SU-DHL-6 (cell line): ENCODE results near the gene ANKZF1.

Source experiments
- H2AFZ ChIP-seq: fragments of 200-600 bp; sonication (generic); 2 replicates; pipeline ENCODE4 v1.6.1; 2014; ENCODE audit warnings: low read depth, mild to moderate bottlenecking, moderate library complexity, mixed read lengths, antibody characterized with exemption, low read length; ENCODE audit not compliant: severe bottlenecking
- H3F3A ChIP-seq: fragments of 200-600 bp; shearing (Covaris generic); 2 replicates; pipeline ENCODE4 v1.6.0; 2016; ENCODE audit warnings: antibody characterized with exemption, mild to moderate bottlenecking; ENCODE audit not compliant: insufficient read depth
- H3K27ac ChIP-seq: fragments of 200-600 bp; sonication (generic); 2 replicates; pipeline ENCODE4 v1.5.1; 2016; ENCODE audit warnings: low read depth, mild to moderate bottlenecking, low read length, moderate library complexity, mixed read lengths
- H3K27me3 ChIP-seq: fragments of 200-600 bp; sonication (generic), shearing (Covaris generic); 2 replicates; pipeline ENCODE4 v1.6.0; 2014; ENCODE audit warnings: mild to moderate bottlenecking, low read length
- H3K36me3 ChIP-seq: fragments of 200-600 bp; sonication (generic); 2 replicates; pipeline ENCODE4 v1.6.1; 2014; ENCODE audit warnings: mild to moderate bottlenecking, low read length, mixed read lengths
- H3K4me2 ChIP-seq: fragments of 300-600, 200-600 bp; shearing (Covaris generic), sonication (generic); 2 replicates; pipeline ENCODE4 v1.6.0; 2014; ENCODE audit warnings: low read length, low read depth, mild to moderate bottlenecking; ENCODE audit not compliant: poor library complexity, severe bottlenecking
- H3K4me3 ChIP-seq: fragments of 200-600 bp; sonication (generic); 2 replicates; pipeline ENCODE4 v1.5.1; 2014; ENCODE audit warnings: antibody characterized with exemption, low read length, mild to moderate bottlenecking, mixed read lengths; ENCODE audit not compliant: insufficient read depth, poor library complexity, severe bottlenecking
- H3K79me2 ChIP-seq: fragments of 200-600 bp; sonication (generic); 2 replicates; pipeline ENCODE4 v1.6.1; 2014; ENCODE audit warnings: mild to moderate bottlenecking, low read length, moderate library complexity; ENCODE audit not compliant: insufficient read depth
- H3K9ac ChIP-seq: fragments of 200-600 bp; sonication (generic); 2 replicates; pipeline ENCODE4 v1.7.0; 2014; ENCODE audit warnings: mild to moderate bottlenecking, low read length
- H3K9me2 ChIP-seq: fragments of 200-600 bp; sonication (generic); replicated peaks from 2 replicates; pipeline ENCODE4 v1.6.1; 2014; ENCODE audit warnings: low read length; ENCODE audit not compliant: insufficient read depth
- H3K9me3 ChIP-seq: fragments of 200-600 bp; sonication (generic); 2 replicates; pipeline ENCODE4 v1.6.1; 2014; ENCODE audit warnings: low read length, mixed read lengths; ENCODE audit not compliant: insufficient read depth
- H4K20me1 ChIP-seq: fragments of 200-600 bp; sonication (generic); 2 replicates; pipeline ENCODE4 v1.6.1; 2014; ENCODE audit warnings: low read depth, mild to moderate bottlenecking, antibody characterized with exemption, low read length, moderate library complexity, mixed read lengths
- EZH2phosphoT487 ChIP-seq: fragments of 200-600 bp; sonication (generic), shearing (Covaris generic); conservative IDR thresholded peaks from 2 replicates; pipeline ENCODE4 v1.6.1; 2018; ENCODE audit warnings: mild to moderate bottlenecking, antibody characterized with exemption, low read length, moderate library complexity, mixed read lengths
- TF ChIP-seq, protein P1 (sequence below): fragments of 200-600 bp; sonication (generic); IDR thresholded peaks from one replicate; pipeline ENCODE4 v1.5.1; 2017; ENCODE audit warnings: antibody characterized with exemption, mild to moderate bottlenecking, low read length, moderate library complexity; ENCODE audit not compliant: insufficient read depth, poor library complexity, severe bottlenecking

Gene ANKZF1

GRCh38 chr2:219252084-219252483 is 22.5 kb downstream of the ANKZF1 start:
- peak overlapping the region; percentile 70 for H3K4me2 ChIP-seq
- H3F3A ChIP-seq: peaks cover 8% of the 10 kb centered on the region
- no peaks in the 10 kb centered on the region for H4K20me1 ChIP-seq
- peaks cover 20% of the 10 kb centered on the region; the same call in 1 of the 2 replicates for H3K79me2 ChIP-seq
- no peak for TF ChIP-seq EZH2phosphoT487
- TF ChIP-seq, protein P1, sequence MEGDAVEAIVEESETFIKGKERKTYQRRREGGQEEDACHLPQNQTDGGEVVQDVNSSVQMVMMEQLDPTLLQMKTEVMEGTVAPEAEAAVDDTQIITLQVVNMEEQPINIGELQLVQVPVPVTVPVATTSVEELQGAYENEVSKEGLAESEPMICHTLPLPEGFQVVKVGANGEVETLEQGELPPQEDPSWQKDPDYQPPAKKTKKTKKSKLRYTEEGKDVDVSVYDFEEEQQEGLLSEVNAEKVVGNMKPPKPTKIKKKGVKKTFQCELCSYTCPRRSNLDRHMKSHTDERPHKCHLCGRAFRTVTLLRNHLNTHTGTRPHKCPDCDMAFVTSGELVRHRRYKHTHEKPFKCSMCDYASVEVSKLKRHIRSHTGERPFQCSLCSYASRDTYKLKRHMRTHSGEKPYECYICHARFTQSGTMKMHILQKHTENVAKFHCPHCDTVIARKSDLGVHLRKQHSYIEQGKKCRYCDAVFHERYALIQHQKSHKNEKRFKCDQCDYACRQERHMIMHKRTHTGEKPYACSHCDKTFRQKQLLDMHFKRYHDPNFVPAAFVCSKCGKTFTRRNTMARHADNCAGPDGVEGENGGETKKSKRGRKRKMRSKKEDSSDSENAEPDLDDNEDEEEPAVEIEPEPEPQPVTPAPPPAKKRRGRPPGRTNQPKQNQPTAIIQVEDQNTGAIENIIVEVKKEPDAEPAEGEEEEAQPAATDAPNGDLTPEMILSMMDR: no peak
- H2AFZ ChIP-seq: no peak overlapping the region
- no peaks in the 10 kb centered on the region for H3K9me3 ChIP-seq
- H3K9me2 ChIP-seq: no peaks in the 10 kb centered on the region
- H3K36me3 ChIP-seq: no peaks in the 10 kb centered on the region
- no peaks in the 10 kb centered on the region for H3K27me3 ChIP-seq
- peak overlapping the region; percentile 63 for H3K4me3 ChIP-seq
- peak overlapping the region; percentile 72 for H3K9ac ChIP-seq
- H3K27ac ChIP-seq: peak overlapping the region; percentile 70; the same call in 1 of the 2 replicates

DNA sequence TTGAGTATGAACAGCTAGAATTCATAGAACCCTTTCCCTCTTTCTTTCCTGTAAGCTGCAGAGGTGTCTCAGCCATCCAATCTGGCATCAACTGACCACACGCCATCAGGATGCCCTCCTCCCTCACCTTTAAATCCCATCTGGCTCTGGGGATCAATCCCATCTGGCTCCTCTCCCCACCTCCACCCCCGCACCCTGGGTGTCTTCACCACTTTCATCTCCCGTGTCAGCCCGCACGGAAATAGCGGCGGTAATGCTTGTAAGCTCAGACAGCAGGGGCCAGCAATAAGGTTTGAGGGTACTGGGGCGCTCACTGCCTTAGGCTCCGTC is 22.9 kb downstream of the ANKZF1 start:
- Histone ChIP-seq H2AFZ (no peak overlapping the region), H3K36me3 (no peaks in the 10 kb centered on the region)

DNA sequence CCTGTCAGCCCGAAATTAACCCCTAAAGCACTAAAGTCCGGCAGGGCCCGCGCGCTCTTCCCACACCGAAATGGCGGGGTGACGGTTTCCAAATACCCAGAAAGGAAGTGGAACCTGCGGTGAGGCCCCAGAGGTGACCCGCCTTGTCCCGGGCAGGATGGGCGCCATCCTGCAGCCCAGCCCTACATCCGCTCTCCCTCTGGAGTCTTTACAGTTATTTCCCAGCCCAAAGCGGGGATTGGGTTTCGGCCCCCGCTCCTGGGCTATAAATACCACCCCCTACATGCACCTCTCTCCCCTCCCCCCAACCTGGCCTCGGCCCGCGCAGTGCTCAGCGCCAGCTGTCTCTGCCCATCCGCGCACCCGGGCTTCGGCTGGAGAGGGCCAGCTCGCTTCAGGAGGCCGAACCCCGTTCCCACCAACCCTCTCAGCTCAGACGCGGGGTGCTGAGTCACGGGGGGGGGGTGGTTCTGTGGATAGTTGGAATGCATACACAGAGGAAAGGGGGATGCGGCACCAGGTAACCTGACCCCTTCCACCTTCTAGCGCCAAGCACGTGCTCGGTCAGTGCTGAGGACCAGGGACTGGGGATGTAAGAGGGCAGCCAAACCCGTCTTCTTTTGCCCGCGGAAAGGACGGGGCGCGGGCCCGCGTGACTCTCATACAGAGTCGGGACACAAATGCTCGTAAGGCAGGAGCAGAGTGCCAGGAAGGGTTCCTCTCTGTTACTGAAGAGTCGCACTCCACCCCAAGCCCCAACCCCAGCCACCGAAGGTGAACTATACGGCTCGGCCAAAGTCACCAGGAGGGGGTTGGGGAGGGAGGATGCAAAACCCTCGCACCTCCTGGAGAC is 23.5 kb downstream of the ANKZF1 start, which contains the start of gene TUBA4B:
Gene TUBA4B (plus strand): TSS at position 344 of the 853 bp plus-strand sequence. CDS start 165 bp downstream, at position 509.
- TF ChIP-seq, protein P1: no peak
- no peak for TF ChIP-seq EZH2phosphoT487
- peak within 1 kb of the TSS; percentile 70 for H3K27ac ChIP-seq
- H3K9me2 ChIP-seq: no peaks in the 10 kb centered on the region

More for the DNA sequence above, 22.9 kb downstream of the ANKZF1 start:
- H4K20me1 ChIP-seq: no peaks in the 10 kb centered on the region
- no peaks in the 10 kb centered on the region for H3K9me3 ChIP-seq
- H3K9ac ChIP-seq: peak overlapping the region; percentile 72
- H3K27me3 ChIP-seq: no peaks in the 10 kb centered on the region
- H3K4me3 ChIP-seq: peak overlapping the region; percentile 63
- H3F3A ChIP-seq: peaks cover 8% of the 10 kb centered on the region
- peak overlapping the region; percentile 70 for H3K27ac ChIP-seq
- TF ChIP-seq, protein P1: no peak
- no peak for TF ChIP-seq EZH2phosphoT487
- H3K4me2 ChIP-seq: peak overlapping the region; percentile 70
- H3K9me2 ChIP-seq: no peaks in the 10 kb centered on the region
- peaks cover 20% of the 10 kb centered on the region; the same call in 1 of the 2 replicates for H3K79me2 ChIP-seq

More for the DNA sequence above, 23.5 kb downstream of the ANKZF1 start, which contains the start of gene TUBA4B:
- H2AFZ ChIP-seq: peak within 1 kb of the TSS; percentile 66
- H4K20me1 ChIP-seq: no peaks in the 10 kb centered on the region
- peaks cover 20% of the 10 kb centered on the region; the same call in 1 of the 2 replicates for H3K79me2 ChIP-seq
- peaks cover 8% of the 10 kb centered on the region for H3F3A ChIP-seq
- H3K9ac ChIP-seq: peak within 1 kb of the TSS; percentile 72
- H3K4me3 ChIP-seq: peak within 1 kb of the TSS; percentile 63
- peak within 1 kb of the TSS; percentile 70 for H3K4me2 ChIP-seq
- H3K27me3 ChIP-seq: no peaks in the 10 kb centered on the region
- H3K9me3 ChIP-seq: no peaks in the 10 kb centered on the region
- H3K36me3 ChIP-seq: no peaks in the 10 kb centered on the region
